ENCODE results near the gene BLOC1S6.

Gene BLOC1S6

DNA sequence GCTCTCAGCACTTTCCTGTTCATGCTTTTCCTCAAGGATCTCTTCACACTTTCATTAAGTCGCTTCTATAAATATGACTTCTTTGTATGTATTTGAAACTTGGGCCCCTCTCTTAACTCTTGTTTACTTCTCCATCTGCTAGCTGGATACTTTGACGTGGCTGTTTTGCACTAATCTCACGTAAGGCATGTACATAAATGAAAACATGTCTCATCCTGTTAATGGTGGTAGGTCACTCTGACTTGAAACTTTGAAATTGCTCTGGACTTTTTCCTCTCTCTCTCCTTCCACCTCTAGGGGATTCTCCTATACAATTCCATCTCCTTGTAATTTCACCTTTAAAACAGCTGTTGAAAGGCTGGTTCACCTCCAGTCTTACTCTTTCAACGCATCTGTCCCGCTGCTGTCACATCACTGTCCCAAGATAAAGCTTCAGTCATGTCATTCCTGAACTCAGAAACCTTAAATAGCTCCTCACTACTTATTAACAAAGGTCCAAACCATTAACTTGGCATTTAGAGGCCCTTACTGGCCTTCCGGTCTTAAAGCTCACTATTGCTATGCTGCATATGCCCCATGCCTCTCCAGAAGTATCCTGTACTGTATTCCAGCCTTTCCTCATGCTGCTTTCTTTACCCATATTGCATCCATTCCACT is 1.2 kb downstream of the BLOC1S6 start:
- DNase-seq, result no peak

DNA sequence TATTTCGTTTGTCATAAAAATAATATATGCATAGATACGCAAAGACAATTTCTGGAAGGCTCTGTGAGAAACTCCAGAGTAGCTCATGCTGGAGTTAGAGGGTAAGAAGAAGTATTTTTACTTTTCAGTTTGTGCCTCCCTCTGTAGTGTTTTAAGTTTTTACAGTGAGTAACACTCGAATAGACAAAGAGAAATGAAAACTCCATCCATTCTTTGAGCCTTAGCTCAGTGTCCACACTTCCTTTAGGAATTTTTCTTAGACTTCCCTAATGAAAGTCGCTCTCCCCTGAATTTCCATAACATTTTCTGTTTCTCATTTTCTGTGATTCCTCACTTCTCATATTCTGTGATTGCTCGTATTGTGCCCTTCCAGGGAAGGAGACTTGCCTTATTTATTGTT is 2.1 kb downstream of the BLOC1S6 start:
- no peak for DNase-seq

DNA sequence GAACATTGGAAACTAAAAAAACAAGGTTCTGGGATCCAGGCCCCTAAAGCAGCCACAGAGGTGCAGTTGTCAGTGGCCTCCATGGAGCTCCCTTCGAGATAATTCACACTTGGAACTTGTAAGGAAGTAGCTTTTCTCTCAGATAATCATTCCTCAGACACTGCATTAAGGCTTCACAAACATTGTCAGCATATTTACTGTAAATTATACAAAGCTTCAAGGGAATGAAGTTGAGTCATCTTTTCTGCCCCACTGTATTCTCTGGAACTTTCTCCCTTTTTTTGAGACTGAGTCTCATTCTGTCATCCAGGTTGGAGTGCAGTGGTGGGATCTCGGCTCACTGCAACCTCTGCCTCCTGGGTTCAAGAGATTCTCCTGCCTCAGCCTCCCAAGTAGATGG is 7.1 kb downstream of the BLOC1S6 start:
- DNase-seq, result no peak

DNA sequence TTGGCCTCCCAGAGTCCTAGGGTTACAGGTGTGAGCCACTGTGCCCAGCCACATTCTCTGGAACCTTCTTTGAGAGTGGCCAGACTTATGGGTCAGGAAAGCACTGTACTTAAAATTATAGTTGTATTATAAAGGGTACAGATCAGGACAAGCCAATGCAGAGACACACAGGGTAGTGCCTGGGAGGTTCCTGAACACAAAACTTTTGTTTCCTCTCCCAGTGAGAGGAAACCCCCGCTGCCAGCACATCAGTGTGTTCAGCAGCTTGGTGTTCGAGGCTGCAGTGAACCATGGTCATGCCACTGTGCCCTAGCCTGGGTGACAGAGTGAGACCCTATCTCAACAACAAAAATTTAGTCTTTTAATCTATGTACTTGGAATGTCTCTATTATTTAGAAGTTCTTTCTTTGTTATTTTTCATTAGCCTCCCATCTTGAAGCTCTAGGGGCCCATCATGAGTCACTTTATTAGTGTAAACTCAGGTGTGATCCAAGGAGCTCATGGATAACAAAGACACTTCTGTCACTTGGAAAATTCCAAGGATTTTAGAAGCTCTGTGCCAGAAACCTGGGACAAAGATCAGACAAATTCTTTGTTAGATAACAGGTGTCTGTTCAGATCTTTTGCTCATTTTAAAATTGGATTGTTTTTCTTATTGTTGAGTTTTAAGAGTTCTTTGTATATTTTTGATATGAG is 7.8 kb downstream of the BLOC1S6 start:
- DNase-seq, result no peak

- no peak for DNase-seq
These were observed 16.7 kb downstream of the BLOC1S6 start for GRCh38 chr15:45603881-45604280.

DNA sequence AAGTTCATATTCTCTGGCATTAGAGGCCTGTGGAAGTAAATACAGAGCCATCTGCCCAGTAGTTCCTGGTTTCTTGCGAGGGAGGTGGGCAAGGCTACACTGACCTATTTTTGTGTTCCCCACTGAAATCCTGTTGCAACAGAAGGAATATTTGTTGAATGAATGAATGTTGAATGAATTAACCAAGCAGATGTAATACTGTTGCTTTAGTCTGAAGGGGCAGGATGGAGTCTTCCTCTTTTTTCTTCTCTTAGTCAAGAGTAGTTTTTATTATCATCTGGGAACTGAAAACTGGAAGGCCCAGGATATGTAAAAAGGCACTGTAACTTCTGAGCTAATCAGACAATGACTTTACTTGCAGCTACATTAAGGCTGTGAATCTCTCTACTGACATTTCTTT is 17.1 kb downstream of the BLOC1S6 start:
- DNase-seq, result no peak

- no peak for DNase-seq
These were observed 19.2 kb downstream of the BLOC1S6 start for GRCh38 chr15:45606413-45606812.

DNA sequence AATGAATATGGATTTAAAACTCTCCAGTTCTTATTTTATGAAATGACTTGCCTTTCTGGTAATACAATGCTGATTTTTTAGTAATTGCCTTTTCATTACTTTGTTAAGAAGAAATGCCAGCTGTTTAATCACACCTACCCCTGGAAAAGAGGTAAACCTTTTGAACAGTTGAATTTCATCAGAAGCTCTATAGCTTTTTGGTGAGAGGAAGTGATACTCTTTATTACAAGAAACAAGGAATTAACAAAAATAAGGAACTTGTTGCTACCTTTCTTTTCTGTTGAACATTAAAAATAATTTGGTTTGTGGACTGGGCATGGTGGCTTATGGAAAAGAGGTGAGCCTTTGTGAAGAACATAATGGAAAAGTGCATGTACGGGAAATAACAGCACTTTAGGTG is 19.7 kb downstream of the BLOC1S6 start:
- DNase-seq, result no peak

DNA sequence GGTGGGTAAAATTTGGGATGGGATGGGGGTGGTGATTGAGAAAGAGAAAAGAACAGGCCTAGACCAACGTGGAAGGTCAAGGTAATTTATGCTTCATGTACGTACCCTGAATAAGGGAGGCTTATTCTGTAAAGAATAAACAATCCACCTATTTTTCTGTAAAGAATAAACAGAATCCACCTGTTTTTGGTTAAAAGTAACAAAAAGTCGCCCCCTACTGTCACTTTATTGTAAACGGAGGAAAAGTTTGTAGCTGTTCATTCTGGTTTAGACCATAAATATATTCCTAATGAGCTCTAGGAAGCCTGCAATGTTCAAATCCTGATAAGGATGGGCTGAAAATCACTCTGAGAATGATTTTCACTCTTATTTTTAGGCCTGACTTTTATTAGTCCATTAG is 24.1 kb downstream of the BLOC1S6 start:
- DNase-seq, result peak; percentile 15

DNA sequence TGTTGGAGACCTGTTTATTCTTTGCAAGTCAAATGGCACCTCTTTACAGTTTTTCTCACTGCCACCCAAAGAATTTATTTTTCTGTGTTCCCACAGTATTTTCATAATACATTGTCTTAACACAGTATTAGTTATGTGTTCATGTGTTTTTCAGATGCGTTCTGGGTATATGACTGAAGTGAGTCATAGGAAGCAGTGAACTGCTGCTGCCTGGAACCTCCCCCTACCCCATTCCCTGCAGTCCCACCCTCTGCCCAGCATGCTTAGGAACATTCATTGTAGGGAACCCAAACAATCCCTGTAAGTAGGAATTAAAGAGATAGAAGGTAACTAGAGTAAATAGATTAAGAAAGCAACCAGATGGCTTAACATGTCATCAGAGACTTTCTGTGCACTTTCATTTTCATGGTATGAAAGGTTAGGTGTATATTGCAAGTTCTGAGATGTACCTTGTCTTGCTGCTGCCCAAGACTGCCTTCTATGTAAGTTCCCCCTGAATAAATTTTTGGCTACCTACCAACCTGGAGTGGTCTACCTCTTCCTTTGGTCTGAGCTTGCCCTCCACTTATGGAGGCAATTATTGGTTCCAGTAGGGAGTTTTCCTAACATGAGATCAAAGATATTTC is 25.7 kb downstream of the BLOC1S6 start:
- peak; percentile 4 for DNase-seq

DNA sequence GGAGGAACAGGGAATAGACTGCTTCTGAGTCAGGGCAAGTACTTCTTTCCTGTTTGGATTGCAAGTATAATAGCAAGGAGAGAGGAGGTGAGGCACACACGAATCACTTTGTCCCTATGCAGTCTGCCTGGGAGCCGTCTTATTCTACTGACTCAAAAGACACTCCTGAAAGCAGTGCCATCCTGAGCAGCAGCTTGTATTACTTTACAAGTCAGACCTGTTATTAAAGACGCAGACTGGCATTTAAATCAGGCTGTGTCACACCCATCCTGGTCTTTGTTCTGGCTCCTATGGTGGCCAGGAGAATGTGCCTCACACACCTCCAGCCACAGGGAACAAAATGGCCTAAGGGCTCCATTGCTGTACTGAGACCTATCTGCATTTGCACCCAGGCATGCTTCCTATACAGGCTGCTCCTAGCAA is 29.7 kb downstream of the BLOC1S6 start:
- no peak for DNase-seq

DNA sequence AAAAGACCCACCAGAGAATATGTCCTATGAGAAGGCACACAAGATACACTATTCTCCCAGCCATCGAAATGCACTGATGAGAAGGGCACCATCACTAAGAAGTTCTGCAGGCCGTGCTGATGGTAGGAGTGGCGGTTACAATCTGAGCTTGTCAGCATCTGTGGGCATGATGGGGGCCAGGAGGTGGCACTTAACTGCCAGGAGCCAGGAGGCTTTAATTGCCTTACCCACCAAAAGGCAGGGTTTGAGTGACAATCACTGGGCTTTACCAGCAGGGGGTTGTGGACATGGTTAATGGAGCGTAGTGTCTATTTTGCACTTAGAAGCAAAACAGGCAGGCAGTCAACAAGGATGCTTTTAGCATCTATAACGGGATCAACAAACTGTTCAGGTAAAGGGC is 31.6 kb downstream of the BLOC1S6 start:
- DNase-seq, result no peak

DNA sequence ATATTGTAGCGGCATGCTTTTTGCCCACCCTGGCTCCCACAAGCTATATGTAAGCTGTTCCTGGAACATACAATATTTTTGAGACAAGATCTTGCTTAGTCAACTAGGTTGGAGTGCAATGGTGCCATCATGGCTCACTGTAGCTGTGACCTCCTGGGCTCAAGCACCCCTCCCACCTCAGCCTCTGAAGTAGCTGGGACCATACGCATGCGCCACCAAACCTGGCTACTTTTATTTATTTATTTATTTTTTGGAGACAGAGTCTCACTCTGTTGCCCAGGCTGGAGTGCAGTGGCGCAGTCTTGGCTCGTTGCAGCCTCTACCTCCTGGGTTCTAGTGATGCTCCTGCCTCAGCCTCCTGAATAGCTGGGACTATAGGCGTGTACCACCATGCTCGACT is 41.0 kb downstream of the BLOC1S6 start:
- DNase-seq, result no peak

DNA sequence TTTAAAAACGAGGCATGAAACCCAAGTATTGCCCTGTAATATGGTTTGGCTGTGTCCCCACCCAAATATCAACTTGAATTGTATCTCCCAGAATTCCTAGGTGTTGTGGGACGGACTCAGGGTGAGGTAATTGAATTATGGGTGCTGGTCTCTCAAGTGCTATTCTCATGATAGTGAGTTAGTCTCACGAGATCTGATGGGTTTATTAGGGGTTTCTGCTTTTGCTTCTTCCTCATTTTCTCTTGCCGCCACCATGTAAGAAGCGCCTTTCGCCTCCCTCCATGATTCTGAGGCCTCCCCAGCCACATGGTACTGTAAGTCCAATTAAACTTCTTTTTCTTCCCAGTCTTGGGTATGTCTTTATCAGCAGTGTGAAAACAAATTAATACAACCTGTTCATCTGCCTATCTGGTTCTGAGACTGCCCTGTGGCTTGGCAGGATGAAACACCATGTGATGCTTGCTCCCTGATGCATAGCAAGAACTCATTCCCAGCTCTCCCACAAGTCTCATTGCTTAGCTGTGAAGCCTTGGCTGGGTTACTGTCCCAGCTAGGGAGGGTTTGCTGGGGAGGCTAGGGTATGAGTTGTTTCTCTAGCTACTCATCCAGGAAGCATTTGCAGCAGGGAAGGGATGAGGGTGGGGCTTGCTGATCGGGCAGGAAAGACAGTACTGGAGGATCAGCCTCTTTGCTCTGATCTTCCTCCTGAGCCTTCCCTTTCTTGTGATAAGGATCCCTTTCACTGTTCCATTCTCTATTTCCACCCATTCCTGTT is 43.9 kb downstream of the BLOC1S6 start:
- no peak for DNase-seq

DNA sequence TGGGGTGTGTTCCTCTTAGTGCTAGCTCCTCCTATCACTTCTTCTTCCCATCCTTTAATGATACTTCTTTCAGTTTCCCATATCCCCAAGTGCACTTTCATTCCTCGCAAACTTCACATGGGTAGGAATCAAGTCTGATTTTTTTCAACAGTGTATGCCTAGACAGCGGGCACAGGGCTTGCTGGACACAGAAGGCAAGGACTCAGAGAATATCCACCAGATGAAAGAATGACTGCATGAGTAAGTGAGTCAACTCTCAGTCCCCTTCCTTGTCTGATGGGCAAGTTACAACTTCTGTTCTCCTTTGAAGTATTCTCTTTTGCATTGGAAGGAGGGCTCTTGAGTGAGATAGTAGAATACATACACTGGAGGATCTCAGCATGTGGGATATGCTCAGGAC is 44.6 kb downstream of the BLOC1S6 start:
- no peak for DNase-seq

- no peak for DNase-seq
These were observed 47.4 kb downstream of the BLOC1S6 start, which contains the start of gene SQOR for GRCh38 chr15:45634432-45635190. TSS of gene SQOR (plus strand) at chr15:45635029. CDS start at chr15:45658924, 23,895 bp downstream.

- DNase-seq, result no peak
These were observed 48.0 kb downstream of the BLOC1S6 start for GRCh38 chr15:45635191-45635638.

GRCh38 chr15:45635763-45636292 is 48.6 kb downstream of the BLOC1S6 start:
- no peak for DNase-seq

DNA sequence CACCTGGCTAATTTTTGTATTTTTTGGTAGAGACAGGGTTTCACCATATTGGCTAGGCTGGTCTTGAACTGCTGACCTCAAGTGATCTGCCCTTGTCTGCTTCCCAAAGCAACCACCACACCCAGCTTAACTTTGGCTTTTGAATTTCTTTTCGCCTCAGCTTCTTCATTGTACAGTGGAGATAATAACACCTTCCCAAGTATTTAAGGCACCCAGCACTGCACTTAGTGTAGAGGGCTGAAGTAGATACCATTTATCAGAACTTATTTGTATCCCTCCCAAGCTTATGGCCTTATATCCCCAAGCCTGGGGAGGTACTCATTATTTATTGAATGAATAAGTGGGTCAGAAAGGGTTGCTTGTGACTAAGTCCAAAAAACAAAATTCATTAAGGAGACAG is 50.0 kb downstream of the BLOC1S6 start:
- DNase-seq, result no peak

DNA sequence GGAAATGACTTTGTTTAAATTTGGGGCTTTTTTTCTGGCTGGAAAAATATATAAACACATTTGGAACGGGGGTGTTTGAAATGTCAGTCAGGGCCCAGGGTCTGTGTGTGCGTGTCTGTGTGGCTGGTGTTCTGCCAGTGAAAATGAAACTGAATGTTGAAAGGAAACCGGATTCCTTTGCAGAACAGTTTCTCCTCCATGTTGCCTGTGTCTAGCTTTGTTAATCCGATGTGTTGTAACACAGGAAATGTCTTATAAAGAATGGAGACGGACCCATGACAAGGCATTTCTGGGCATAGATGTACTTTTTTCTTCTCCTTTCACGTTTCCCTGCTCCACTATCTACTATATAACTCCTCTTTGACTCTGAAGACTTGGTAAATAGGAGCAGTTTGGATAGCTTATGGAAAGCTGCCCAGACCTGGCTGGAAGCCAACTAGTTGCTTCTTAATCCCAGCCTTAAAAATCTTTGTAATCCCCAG is 50.4 kb downstream of the BLOC1S6 start:
- no peak for DNase-seq

GRCh38 chr15:45640616-45641015 is 53.4 kb downstream of the BLOC1S6 start:
- DNase-seq, result no peak

DNA sequence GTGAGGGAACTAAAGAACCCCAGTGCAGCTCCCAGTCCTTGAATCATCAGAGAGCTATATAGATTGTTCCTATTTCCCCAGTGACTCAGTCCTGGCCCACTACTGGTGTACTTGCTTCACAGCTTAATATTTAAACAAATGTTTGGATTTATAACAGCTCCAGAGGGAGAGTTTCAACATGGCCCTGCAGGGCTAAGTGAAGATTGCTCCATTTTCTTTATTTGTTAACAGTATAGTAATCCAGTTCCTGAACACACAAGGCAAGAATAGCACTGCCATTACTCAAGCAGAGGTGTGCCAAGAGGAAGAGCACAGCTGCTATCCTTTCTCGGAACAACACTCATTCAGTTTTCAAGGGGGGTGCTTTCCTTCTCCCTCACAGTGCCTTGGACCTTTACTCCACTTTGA is 54.2 kb downstream of the BLOC1S6 start:
- no peak for DNase-seq
